ENCODE measurements around the gene DAP3.

DNA sequence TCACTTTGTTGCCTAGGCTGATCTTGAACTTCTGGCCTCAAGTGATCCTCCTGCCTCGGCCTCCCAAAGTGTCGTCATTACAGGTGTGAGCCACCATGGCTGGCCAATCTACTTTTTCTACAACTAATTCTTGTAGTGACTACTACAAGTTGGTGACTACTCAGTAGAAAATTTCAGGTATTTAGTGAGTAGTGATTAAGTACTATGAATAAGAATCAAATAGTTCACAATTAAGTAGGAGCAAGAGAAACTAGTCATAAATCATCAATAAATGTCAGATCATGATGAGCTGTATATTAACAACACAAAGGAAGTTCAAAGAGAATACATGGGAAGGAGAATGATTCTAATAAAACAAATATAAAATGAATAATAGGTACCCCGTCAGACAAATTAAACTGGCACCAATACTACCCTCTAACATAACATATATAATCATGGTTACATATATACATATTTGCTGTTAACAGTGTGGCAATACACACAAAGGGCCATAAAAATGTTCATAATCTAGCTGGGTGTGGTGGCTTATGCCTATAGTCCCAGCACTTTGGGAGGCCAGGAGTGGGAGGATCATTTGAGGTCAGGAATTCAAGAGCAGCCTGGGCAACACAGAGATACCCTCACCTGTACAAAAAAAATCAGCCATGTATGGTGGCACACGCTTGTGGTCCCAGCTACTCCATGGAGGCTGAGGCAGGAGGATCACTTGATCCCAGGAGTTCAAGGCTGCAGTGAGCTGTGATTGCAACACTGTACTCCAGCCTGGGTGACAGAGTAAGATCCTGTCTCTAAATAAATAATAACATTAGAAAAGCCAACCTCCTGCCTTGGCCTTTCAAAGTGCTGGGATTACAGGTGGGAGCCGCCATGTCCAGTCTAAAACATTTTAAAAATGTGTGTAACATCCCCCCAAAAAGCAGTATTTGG is 19.4 kb upstream of the DAP3 start:
- TF ChIP-seq FOXM1 (IDR thresholded peaks at IDR 0.05; ENCODE audit: borderline replicate concordance) (no peak), ZNF384 (IDR thresholded peaks at IDR 0.05) (no peak), ARNT (IDR thresholded peaks at IDR 0.05) (no peak)
